Measurements from ENCODE around the gene MOV10. TPM values are rescaled to one million over a fixed set of nuclear protein-coding genes. Genes with fewer than 3 reads are reported as not detected.
"Not testable (repeated sequence)": the region's sequence is repeated elsewhere in the genome, so short reads cannot be mapped to it uniquely, and the experiment has no call there.

The MOV10 gene
- total RNA-seq, 1 donor from 2014 or later = 53.0 TPM

- Histone ChIP-seq H3K27me3 (no peaks in the 10 kb centered on the region), H3K9me3 (no peaks in the 10 kb centered on the region), H3K4me1 (peaks cover 49% of the 10 kb centered on the region), H3K4me3 (no peak overlapping the region), H3K27ac (no peak overlapping the region), H3K36me3 (no peaks in the 10 kb centered on the region)
- DNase-seq (ENCODE audit: extremely low spot score in 2 of 2) = no peak
- intact Hi-C loops (cut with DNase I) = no loop called here
- no peak for TF ChIP-seq CTCF (IDR thresholded peaks at IDR 0.05)
- no peak for TF ChIP-seq POLR2A (IDR thresholded peaks at IDR 0.05)
- TF ChIP-seq POLR2AphosphoS5 (IDR thresholded peaks at IDR 0.05; ENCODE audit: insufficient read depth in 1 of 2, low read depth in 1 of 2) = no peak
Observed at GRCh38 chr1:112637254-112638109, 37.0 kb upstream of the MOV10 start.

DNA sequence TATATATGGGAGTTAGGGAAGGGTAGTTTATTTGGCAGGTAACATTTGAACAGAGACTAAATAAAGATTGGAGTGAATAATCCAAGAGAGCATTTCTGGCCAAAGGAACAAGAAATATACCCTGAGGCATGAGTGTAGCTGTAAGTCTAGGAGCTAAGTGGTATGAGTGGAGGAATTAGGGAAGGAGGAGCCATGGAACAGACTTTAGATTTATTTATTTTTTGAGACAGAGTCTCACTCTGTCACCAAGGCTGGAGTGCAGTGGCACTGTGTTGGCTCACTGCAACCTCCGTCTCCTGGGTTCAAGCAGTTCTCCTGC is 36.4 kb upstream of the MOV10 start:
- intact Hi-C loops (cut with DNase I) = no loop called here
- no peaks in the 10 kb centered on the region for H3K27me3 ChIP-seq
- no peak overlapping the region for H3K4me3 ChIP-seq
- H3K4me1 ChIP-seq = peaks cover 48% of the 10 kb centered on the region
- H3K36me3 ChIP-seq = no peaks in the 10 kb centered on the region
- H3K27ac ChIP-seq = no peak overlapping the region
- no peak for TF ChIP-seq POLR2A (IDR thresholded peaks at IDR 0.05)
- TF ChIP-seq CTCF (IDR thresholded peaks at IDR 0.05) = no peak
- no peak for TF ChIP-seq POLR2AphosphoS5 (IDR thresholded peaks at IDR 0.05; ENCODE audit: insufficient read depth in 1 of 2, low read depth in 1 of 2)
- H3K9me3 ChIP-seq = no peaks in the 10 kb centered on the region
- no peak for DNase-seq (ENCODE audit: extremely low spot score in 2 of 2)

DNA sequence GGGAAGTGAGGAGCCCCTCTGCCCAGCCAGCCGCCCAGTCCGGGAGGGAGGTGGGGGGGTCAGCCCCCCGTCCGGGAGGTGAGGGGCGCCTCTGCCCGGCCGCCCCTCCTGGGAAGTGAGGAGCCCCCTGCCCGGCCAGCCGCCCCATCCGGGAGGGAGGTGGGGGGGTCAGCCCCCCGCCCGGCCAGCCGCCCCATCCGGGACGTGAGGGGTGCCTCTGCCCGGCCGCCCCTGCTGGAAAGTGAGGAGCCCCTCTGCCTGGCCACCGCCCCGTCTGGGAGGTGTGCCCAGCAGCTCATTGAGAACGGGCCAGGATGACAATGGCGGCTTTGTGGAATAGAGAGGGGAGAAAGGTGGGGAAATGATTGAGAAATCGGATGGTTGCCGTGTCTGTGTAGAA is 34.0 kb upstream of the MOV10 start:
- Histone ChIP-seq H3K36me3 (peaks cover 0 to 11% of the 10 kb centered on the region in 2 donors), H3K4me1 (peaks cover 54% of the 10 kb centered on the region)
- DNase-seq (ENCODE audit: extremely low spot score in 2 of 2); H3K4me3 ChIP-seq; H3K9me3 ChIP-seq; H3K27me3 ChIP-seq; intact Hi-C loops (cut with DNase I); H3K27ac ChIP-seq: not testable (repeated sequence)

GRCh38 chr1:112643080-112643479 is 31.4 kb upstream of the MOV10 start:
- Histone ChIP-seq H3K27ac (no peak overlapping the region), H3K4me1 (peaks cover 28% of the 10 kb centered on the region), H3K27me3 (no peaks in the 10 kb centered on the region), H3K9me3 (no peaks in the 10 kb centered on the region), H3K36me3 (peaks cover 0 to 19% of the 10 kb centered on the region in 2 donors), H3K4me3 (no peak overlapping the region)
- TF ChIP-seq POLR2AphosphoS5 (IDR thresholded peaks at IDR 0.05; ENCODE audit: insufficient read depth in 1 of 2, low read depth in 1 of 2) (no peak), CTCF (IDR thresholded peaks at IDR 0.05) (no peak), POLR2A (IDR thresholded peaks at IDR 0.05) (no peak)
- intact Hi-C loops (cut with DNase I) = no loop called here
- no peak for DNase-seq (ENCODE audit: extremely low spot score in 2 of 2)

- Histone ChIP-seq H3K9me3 (no peaks in the 10 kb centered on the region), H3K4me3 (no peak overlapping the region), H3K27me3 (no peaks in the 10 kb centered on the region), H3K4me1 (peaks cover 17% of the 10 kb centered on the region), H3K36me3 (peaks cover 0 to 49% of the 10 kb centered on the region in 2 donors), H3K27ac (no peak overlapping the region)
- intact Hi-C loops (cut with DNase I) = no loop called here
- TF ChIP-seq POLR2AphosphoS5 (IDR thresholded peaks at IDR 0.05; ENCODE audit: insufficient read depth in 1 of 2, low read depth in 1 of 2) (no peak), POLR2A (IDR thresholded peaks at IDR 0.05) (no peak), CTCF (IDR thresholded peaks at IDR 0.05) (no peak)
- no peak for DNase-seq (ENCODE audit: extremely low spot score in 2 of 2)
Observed at GRCh38 chr1:112646225-112646624, 28.2 kb upstream of the MOV10 start.
